ENCODE data around the gene RADIL. TPM values are rescaled to one million over a fixed set of nuclear protein-coding genes. Genes with fewer than 3 reads are reported as not detected.

The RADIL gene
- total and polyA plus RNA-seq, 9 of the 15 experiments (the other 6 are each of a cell fraction or from before 2014, with no cell fraction given): 0.06 to 8.1 (median 1.9) TPM; not detected in 1

DNA sequence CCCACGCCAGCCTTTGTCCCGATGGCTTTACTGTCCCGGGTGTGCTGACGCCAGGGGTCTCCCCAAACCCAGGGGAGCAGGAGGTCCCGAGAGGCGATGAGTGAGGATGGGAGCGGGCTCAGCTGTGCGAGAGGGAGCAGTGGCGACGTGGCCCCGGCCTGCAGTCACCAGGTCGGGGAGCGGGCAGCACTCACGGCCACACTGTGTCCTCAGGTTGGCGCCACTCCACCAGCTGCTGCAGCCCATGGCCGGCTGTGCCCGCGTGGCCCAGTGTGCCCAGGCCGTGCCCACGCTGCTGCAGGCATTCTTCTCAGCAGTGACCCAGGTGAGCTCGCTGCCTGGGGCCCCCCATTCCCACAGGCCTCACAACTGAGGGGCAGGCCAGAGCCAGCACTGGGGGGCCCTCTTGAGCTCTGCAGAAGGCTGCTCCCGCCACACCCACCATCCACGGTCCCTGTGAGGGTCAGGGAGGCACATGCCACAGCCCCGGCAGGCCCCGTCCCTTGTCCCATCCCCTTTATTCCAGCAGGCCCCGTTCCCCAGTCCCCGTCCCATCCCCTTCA is 94.8 kb downstream of the RADIL start:
- Histone ChIP-seq H3K9me3 (replicated peaks; ENCODE audit: control insufficient read depth, insufficient read depth, low read depth, low read length) (no peaks in the 10 kb centered on the region), H3K4me1 (replicated peaks in 1 of 2; ENCODE audit: control insufficient read depth in 2 of 2, insufficient read depth in 2 of 2, low read length in 2 of 2) (peaks cover 0 to 40% of the 10 kb centered on the region in 2 experiments; a peak in 2 of 5 replicates), H3K27ac (ENCODE audit: extremely low read depth, low read depth, low read length) (no peak overlapping the region), H3K9me1 (ENCODE audit: control insufficient read depth, insufficient read depth, low read length) (no peaks in the 10 kb centered on the region), H3K79me2 (ENCODE audit: control insufficient read depth, insufficient read depth, low read length) (no peaks in the 10 kb centered on the region), H3K9ac (ENCODE audit: insufficient read depth in 1 of 2, low read depth in 2 of 2, low read length in 2 of 2) (no peak overlapping the region), H2AFZ (ENCODE audit: low read depth, low read length) (no peak overlapping the region), H3K4me3 (no peak overlapping the region), H3K27me3 (ENCODE audit: control insufficient read depth in 2 of 2, insufficient read depth in 2 of 2, low read length in 2 of 2) (no peaks in the 10 kb centered on the region), H3K36me3 (ENCODE audit: control insufficient read depth, insufficient read depth, low read length) (peaks cover 51% of the 10 kb centered on the region; the same call in 1 of the 3 replicates), H4K20me1 (replicated peaks; ENCODE audit: control insufficient read depth, insufficient read depth, low read length) (no peaks in the 10 kb centered on the region), H3K4me2 (ENCODE audit: insufficient read depth, low read length) (no peak overlapping the region)
- POLR2A ChIA-PET: interaction anchor here (0.6 to 1.5 kb wide), 3 partner anchors 13 to 386 kb away, joined by 3 to 10 read pairs (median 3); partner anchors contain the start of gene AP5Z1
- in situ Hi-C loops (cut with MboI): no loop called here
- no peak for DNase-seq (ENCODE audit: extremely low read depth in 1 of 4, low spot score in 3 of 4)
- FAIRE-seq: no peak
- intact Hi-C loops (cut with micrococcal nuclease): no loop called here
- ATAC-seq: no peak
- CTCF ChIA-PET (ENCODE audit: low intra/inter-chr PET ratio): no interaction called here
- no TSS peak for BruUV-seq (replicated peaks)
- 89% methylated on average over 17 of the region's 27 CpGs for WGBS (ENCODE audit: insufficient coverage, low coverage, missing lambda C conversion rate)
- TF ChIP-seq STAT5A (IDR thresholded peaks at IDR 0.05; ENCODE audit: borderline replicate concordance, low read length): no peak
- no peak for TF ChIP-seq ZBED1 (IDR thresholded peaks at IDR 0.05)
- TF ChIP-seq POLR2G (IDR thresholded peaks at IDR 0.05; ENCODE audit: low read depth, low read length): peak; percentile 33; the same call in 1 of the 2 replicates
- no peak for TF ChIP-seq RBM34 (IDR thresholded peaks at IDR 0.05; ENCODE audit: borderline replicate concordance, insufficient read depth, low read length)
- TF ChIP-seq, protein P1, sequence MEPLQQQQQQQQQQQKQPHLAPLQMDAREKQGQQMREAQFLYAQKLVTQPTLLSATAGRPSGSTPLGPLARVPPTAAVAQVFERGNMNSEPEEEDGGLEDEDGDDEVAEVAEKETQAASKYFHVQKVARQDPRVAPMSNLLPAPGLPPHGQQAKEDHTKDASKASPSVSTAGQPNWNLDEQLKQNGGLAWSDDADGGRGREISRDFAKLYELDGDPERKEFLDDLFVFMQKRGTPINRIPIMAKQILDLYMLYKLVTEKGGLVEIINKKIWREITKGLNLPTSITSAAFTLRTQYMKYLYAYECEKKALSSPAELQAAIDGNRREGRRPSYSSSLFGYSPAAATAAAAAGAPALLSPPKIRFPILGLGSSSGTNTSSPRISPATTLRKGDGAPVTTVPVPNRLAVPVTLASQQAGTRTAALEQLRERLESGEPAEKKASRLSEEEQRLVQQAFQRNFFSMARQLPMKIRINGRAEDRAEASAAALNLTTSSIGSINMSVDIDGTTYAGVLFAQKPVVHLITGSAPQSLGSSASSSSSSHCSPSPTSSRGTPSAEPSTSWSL (CRISPR knock-in tag; IDR thresholded peaks at IDR 0.05; ENCODE audit: borderline replicate concordance): no peak
- TF ChIP-seq ZNF175 (CRISPR knock-in tag; IDR thresholded peaks at IDR 0.05; ENCODE audit: low read depth): no peak
- no peak for TF ChIP-seq SOX6 (IDR thresholded peaks at IDR 0.05)
- TF ChIP-seq PRPF4 (IDR thresholded peaks at IDR 0.05; ENCODE audit: insufficient read depth, low read depth, low read length, poor library complexity, severe bottlenecking): no peak
- TF ChIP-seq CCNT2 (IDR thresholded peaks at IDR 0.05; ENCODE audit: borderline replicate concordance, extremely low read depth, insufficient read length, low read depth, low read length): no peak
- TF ChIP-seq, protein P2, sequence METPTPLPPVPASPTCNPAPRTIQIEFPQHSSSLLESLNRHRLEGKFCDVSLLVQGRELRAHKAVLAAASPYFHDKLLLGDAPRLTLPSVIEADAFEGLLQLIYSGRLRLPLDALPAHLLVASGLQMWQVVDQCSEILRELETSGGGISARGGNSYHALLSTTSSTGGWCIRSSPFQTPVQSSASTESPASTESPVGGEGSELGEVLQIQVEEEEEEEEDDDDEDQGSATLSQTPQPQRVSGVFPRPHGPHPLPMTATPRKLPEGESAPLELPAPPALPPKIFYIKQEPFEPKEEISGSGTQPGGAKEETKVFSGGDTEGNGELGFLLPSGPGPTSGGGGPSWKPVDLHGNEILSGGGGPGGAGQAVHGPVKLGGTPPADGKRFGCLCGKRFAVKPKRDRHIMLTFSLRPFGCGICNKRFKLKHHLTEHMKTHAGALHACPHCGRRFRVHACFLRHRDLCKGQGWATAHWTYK (CRISPR knock-in tag; IDR thresholded peaks at IDR 0.05): no peak
- no peak for TF ChIP-seq KLF10 (CRISPR knock-in tag; IDR thresholded peaks at IDR 0.05)
- TF ChIP-seq RBFOX2 (IDR thresholded peaks at IDR 0.05; ENCODE audit: low read depth, low read length): peak; percentile 30; the same call in 1 of the 2 replicates
- TF ChIP-seq, protein P3, sequence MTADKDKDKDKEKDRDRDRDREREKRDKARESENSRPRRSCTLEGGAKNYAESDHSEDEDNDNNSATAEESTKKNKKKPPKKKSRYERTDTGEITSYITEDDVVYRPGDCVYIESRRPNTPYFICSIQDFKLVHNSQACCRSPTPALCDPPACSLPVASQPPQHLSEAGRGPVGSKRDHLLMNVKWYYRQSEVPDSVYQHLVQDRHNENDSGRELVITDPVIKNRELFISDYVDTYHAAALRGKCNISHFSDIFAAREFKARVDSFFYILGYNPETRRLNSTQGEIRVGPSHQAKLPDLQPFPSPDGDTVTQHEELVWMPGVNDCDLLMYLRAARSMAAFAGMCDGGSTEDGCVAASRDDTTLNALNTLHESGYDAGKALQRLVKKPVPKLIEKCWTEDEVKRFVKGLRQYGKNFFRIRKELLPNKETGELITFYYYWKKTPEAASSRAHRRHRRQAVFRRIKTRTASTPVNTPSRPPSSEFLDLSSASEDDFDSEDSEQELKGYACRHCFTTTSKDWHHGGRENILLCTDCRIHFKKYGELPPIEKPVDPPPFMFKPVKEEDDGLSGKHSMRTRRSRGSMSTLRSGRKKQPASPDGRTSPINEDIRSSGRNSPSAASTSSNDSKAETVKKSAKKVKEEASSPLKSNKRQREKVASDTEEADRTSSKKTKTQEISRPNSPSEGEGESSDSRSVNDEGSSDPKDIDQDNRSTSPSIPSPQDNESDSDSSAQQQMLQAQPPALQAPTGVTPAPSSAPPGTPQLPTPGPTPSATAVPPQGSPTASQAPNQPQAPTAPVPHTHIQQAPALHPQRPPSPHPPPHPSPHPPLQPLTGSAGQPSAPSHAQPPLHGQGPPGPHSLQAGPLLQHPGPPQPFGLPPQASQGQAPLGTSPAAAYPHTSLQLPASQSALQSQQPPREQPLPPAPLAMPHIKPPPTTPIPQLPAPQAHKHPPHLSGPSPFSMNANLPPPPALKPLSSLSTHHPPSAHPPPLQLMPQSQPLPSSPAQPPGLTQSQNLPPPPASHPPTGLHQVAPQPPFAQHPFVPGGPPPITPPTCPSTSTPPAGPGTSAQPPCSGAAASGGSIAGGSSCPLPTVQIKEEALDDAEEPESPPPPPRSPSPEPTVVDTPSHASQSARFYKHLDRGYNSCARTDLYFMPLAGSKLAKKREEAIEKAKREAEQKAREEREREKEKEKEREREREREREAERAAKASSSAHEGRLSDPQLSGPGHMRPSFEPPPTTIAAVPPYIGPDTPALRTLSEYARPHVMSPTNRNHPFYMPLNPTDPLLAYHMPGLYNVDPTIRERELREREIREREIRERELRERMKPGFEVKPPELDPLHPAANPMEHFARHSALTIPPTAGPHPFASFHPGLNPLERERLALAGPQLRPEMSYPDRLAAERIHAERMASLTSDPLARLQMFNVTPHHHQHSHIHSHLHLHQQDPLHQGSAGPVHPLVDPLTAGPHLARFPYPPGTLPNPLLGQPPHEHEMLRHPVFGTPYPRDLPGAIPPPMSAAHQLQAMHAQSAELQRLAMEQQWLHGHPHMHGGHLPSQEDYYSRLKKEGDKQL (CRISPR knock-in tag; IDR thresholded peaks at IDR 0.05; ENCODE audit: borderline replicate concordance): no peak
- 0 out of 2 replicates have a peak, but pooled peaks have one; percentile 38 for TF ChIP-seq HNRNPL (IDR thresholded peaks at IDR 0.05; ENCODE audit: low read depth, low read length)
